Neural progenitor cell (in vitro differentiated cells): ENCODE data around the gene EIF3A.

Source experiments
- EZH2 ChIP-seq: fragments of 200-600 bp; sonication (generic); IDR thresholded peaks from 2 replicates; pipeline ENCODE4 v1.6.1; 2017; ENCODE audit warnings: antibody characterized with exemption, mild to moderate bottlenecking, moderate library complexity
- EZH2phosphoT487 ChIP-seq: fragments of 200-600 bp; sonication (generic); IDR thresholded peaks from 2 replicates; pipeline ENCODE4 v1.6.1; 2017; ENCODE audit warnings: antibody characterized with exemption
- TF ChIP-seq, protein P1 (sequence below): fragments of 200-600 bp; sonication (generic); IDR thresholded peaks from 2 replicates; pipeline ENCODE4 v1.5.1; 2017; ENCODE audit warnings: antibody characterized with exemption, mild to moderate bottlenecking

DNA sequence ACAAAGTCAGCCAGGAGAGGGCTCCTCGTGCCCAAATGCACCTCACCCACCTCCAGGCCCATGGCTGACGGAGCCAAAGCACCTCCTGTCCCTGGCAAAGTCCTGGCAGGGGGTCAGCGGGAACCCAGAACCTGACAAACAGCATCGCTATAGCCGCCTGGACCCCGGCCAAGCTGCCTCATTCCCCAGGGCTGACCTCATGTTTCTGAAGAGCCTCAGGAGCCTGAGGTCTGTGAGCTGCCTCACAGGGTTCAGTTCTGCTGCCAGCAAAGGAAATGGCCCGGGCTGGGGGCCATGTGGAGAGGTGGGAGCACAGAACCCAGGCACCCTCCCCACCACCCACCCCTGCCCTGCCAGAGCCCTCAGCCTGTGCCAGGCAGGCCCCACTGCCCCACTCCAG, 55.3 kb downstream of the EIF3A start:
- no peak for TF ChIP-seq EZH2phosphoT487
- TF ChIP-seq, protein P1, sequence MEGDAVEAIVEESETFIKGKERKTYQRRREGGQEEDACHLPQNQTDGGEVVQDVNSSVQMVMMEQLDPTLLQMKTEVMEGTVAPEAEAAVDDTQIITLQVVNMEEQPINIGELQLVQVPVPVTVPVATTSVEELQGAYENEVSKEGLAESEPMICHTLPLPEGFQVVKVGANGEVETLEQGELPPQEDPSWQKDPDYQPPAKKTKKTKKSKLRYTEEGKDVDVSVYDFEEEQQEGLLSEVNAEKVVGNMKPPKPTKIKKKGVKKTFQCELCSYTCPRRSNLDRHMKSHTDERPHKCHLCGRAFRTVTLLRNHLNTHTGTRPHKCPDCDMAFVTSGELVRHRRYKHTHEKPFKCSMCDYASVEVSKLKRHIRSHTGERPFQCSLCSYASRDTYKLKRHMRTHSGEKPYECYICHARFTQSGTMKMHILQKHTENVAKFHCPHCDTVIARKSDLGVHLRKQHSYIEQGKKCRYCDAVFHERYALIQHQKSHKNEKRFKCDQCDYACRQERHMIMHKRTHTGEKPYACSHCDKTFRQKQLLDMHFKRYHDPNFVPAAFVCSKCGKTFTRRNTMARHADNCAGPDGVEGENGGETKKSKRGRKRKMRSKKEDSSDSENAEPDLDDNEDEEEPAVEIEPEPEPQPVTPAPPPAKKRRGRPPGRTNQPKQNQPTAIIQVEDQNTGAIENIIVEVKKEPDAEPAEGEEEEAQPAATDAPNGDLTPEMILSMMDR, result no peak
- no peak for TF ChIP-seq EZH2
